H1 (cell line): ENCODE results near the gene SIGLEC11. TPM values are rescaled to one million over a fixed set of nuclear protein-coding genes. Genes with fewer than 3 reads are reported as not detected.

Source experiments
- CTCF ChIA-PET: fragments of 300-600 bp; sonication (Branson Sonifier 250); formaldehyde crosslinking; loops from one replicate; lab custom pipeline; 2021; ENCODE audit not compliant: partially characterized antibody; lab: Charles Lee
- POLR2A ChIA-PET: fragments of 300-600 bp; sonication (Branson Sonifier 250); formaldehyde crosslinking; loops from one replicate; lab custom pipeline; 2021; ENCODE audit warnings: inconsistent platforms; ENCODE audit not compliant: partially characterized antibody; lab: Charles Lee
- DNase-seq, 2 experiments: peaks; one replicate each; pipeline versions ENCODE4 v3.0.0 to v3.0.0-alpha.2; 2010 to 2022; ENCODE audit warnings: low spot score in 2 of 2, low read depth in 1 of 2, mixed read lengths in 1 of 2
- FAIRE-seq: peaks from 2 replicates; lab custom pipeline; 2011; peaks lifted over from hg19 to GRCh38; lab: Jason Lieb, UNC
- H2AFZ ChIP-seq: 2 replicates; pipeline ENCODE4 v1.8.1; 2012; ENCODE audit warnings: low read length, inconsistent platforms
- H2AK5ac ChIP-seq: 2 replicates; pipeline ENCODE4 v1.6.1; 2013; ENCODE audit warnings: low read depth, low read length
- H2BK120ac ChIP-seq: replicated peaks from 2 replicates; pipeline ENCODE3; 2013; ENCODE audit warnings: low read depth, low read length, inconsistent platforms
- H2BK12ac ChIP-seq: 2 replicates; pipeline ENCODE4 v1.6.1; 2013; ENCODE audit warnings: low read depth, low read length
- H2BK15ac ChIP-seq: 2 replicates; pipeline ENCODE4 v1.6.1; 2013; ENCODE audit warnings: low read length
- H2BK20ac ChIP-seq: 2 replicates; pipeline ENCODE4 v1.6.1; 2013; ENCODE audit warnings: low read length
- H2BK5ac ChIP-seq: 2 replicates; pipeline ENCODE4 v1.6.1; 2013; ENCODE audit warnings: low read depth, low read length
- H3K14ac ChIP-seq: 2 replicates; pipeline ENCODE4 v1.6.1; 2013; ENCODE audit warnings: inconsistent platforms; ENCODE audit not compliant: insufficient read length
- H3K18ac ChIP-seq: 2 replicates; pipeline ENCODE4 v1.6.1; 2013; ENCODE audit warnings: low read length; ENCODE audit errors: extremely low read depth
- H3K23ac ChIP-seq: 2 replicates; pipeline ENCODE4 v1.6.1; 2013; ENCODE audit warnings: inconsistent platforms; ENCODE audit not compliant: insufficient read length
- H3K23me2 ChIP-seq: 2 replicates; pipeline ENCODE4 v1.6.1; 2013; ENCODE audit warnings: low read depth, low read length
- H3K27ac ChIP-seq: 2 replicates; pipeline ENCODE4 v1.6.1; 2011; ENCODE audit warnings: low read depth, low read length, inconsistent platforms
- H3K27me3 ChIP-seq, 4 experiments: replicated peaks in 1 of 4; 1 replicate in 1 of 4; 2 replicates in 3 of 4; pipeline versions ENCODE4 v1.6.1 to v1.8.1; 2011 to 2013; ENCODE audit warnings: low read length in 3 of 4, mild to moderate bottlenecking in 3 of 4, inconsistent platforms in 2 of 4, mixed read lengths in 2 of 4, moderate library complexity in 1 of 4; ENCODE audit not compliant: control insufficient read depth in 3 of 4, insufficient read depth in 3 of 4; ENCODE audit errors: extremely low read depth in 1 of 4
- H3K36me3 ChIP-seq, 4 experiments: 2 replicates each; pipeline versions ENCODE4 v1.6.1 to v1.8.1; 2011 to 2013; ENCODE audit warnings: mild to moderate bottlenecking in 4 of 4, low read length in 3 of 4, moderate library complexity in 2 of 4, control low read depth in 1 of 4, inconsistent platforms in 1 of 4; ENCODE audit not compliant: insufficient read depth in 4 of 4, control insufficient read depth in 2 of 4
- H3K4ac ChIP-seq: replicated peaks from 2 replicates; pipeline ENCODE3; 2013; ENCODE audit warnings: low read length, low read depth, mixed read lengths, inconsistent platforms; ENCODE audit not compliant: insufficient read length
- H3K4me1 ChIP-seq, 4 experiments: replicated peaks in 1 of 4; 1 replicate in 1 of 4; 2 replicates in 3 of 4; pipeline versions ENCODE4 v1.6.1 to v1.8.1; 2011 to 2013; ENCODE audit warnings: low read length in 3 of 4, inconsistent platforms in 2 of 4, mixed read lengths in 1 of 4; ENCODE audit not compliant: insufficient read depth in 4 of 4, control insufficient read depth in 3 of 4
- H3K4me2 ChIP-seq, 2 experiments: 2 replicates each; pipeline versions ENCODE4 v1.6.1 to v1.8.1; 2011 to 2013; ENCODE audit warnings: low read depth in 2 of 2, low read length in 2 of 2, control low read depth in 1 of 2, inconsistent platforms in 1 of 2, mild to moderate bottlenecking in 1 of 2; ENCODE audit not compliant: insufficient read depth in 1 of 2
- H3K4me3 ChIP-seq, 4 experiments: fragments of 200-600, 300-600 bp in 1 of 4; sonication (generic), shearing (Covaris generic), sonication (Bioruptor Twin) in 1 of 4; 2 replicates each; pipeline versions ENCODE4 v1.5.1 to v1.8.1; 2011 to 2016; ENCODE audit warnings: low read length in 4 of 4, low read depth in 3 of 4, control low read depth in 2 of 4, inconsistent platforms in 2 of 4, mild to moderate bottlenecking in 2 of 4, mixed read lengths in 1 of 4, moderate library complexity in 1 of 4; ENCODE audit not compliant: insufficient read depth in 2 of 4; ENCODE audit errors: extremely low read depth in 1 of 4
- H3K56ac ChIP-seq: replicated peaks from 2 replicates; pipeline ENCODE3; 2013; ENCODE audit warnings: low read depth, mild to moderate bottlenecking, mixed read lengths, low read length, inconsistent platforms; ENCODE audit not compliant: insufficient read length
- H3K79me1 ChIP-seq: 2 replicates; pipeline ENCODE4 v1.6.1; 2013; ENCODE audit warnings: low read depth, low read length, control low read depth
- H3K79me2 ChIP-seq, 2 experiments: 2 replicates each; pipeline versions ENCODE4 v1.6.1 to v1.8.1; 2012 to 2013; ENCODE audit warnings: low read length in 2 of 2, mild to moderate bottlenecking in 2 of 2, inconsistent platforms in 1 of 2; ENCODE audit not compliant: insufficient read depth in 2 of 2, control insufficient read depth in 1 of 2
- H3K9ac ChIP-seq, 4 experiments: replicated peaks in 1 of 4; 1 replicate in 1 of 4; 2 replicates in 3 of 4; pipeline versions ENCODE4 v1.6.1 to v1.8.1; 2011 to 2013; ENCODE audit warnings: low read depth in 3 of 4, low read length in 3 of 4, control low read depth in 2 of 4, mild to moderate bottlenecking in 2 of 4, moderate library complexity in 2 of 4, inconsistent platforms in 1 of 4; ENCODE audit errors: extremely low read depth in 1 of 4
- H3K9me3 ChIP-seq, 2 experiments: 2 replicates each; pipeline versions ENCODE4 v1.6.1 to v1.8.1; 2012 to 2013; ENCODE audit warnings: mild to moderate bottlenecking in 2 of 2, moderate library complexity in 2 of 2, control low read depth in 1 of 2, inconsistent platforms in 1 of 2, low read depth in 1 of 2, low read length in 1 of 2, mixed read lengths in 1 of 2; ENCODE audit not compliant: insufficient read depth in 2 of 2
- H4K20me1 ChIP-seq, 2 experiments: replicated peaks in 1 of 2; 2 replicates each; pipeline versions ENCODE3 to v1.8.1; 2011 to 2013; ENCODE audit warnings: inconsistent platforms in 2 of 2, low read length in 2 of 2, mild to moderate bottlenecking in 1 of 2; ENCODE audit not compliant: insufficient read depth in 2 of 2, control insufficient read depth in 1 of 2
- H4K5ac ChIP-seq: 2 replicates; pipeline ENCODE4 v1.6.1; 2013; ENCODE audit warnings: low read length, low read depth, mixed read lengths, inconsistent platforms; ENCODE audit not compliant: insufficient read length
- H4K8ac ChIP-seq: 2 replicates; pipeline ENCODE4 v1.8.0; 2013; ENCODE audit warnings: mild to moderate bottlenecking, moderate library complexity, low read length, inconsistent platforms; ENCODE audit not compliant: insufficient read depth; ENCODE audit errors: extremely low read depth
- H4K91ac ChIP-seq: replicated peaks from 2 replicates; pipeline ENCODE3; 2013; ENCODE audit warnings: low read length, mixed read lengths, inconsistent platforms; ENCODE audit not compliant: insufficient read length
- CEBPB ChIP-seq: IDR thresholded peaks from 2 replicates; pipeline ENCODE4 v1.6.1; 2012; ENCODE audit warnings: low read depth, low read length
- CHD2 ChIP-seq: IDR thresholded peaks from 2 replicates; pipeline ENCODE4 v1.6.1; 2012; ENCODE audit warnings: low read length, improper control_type of control experiment
- KDM1A ChIP-seq: fragments of 200-600, 300-600 bp; sonication (generic); IDR thresholded peaks from 2 replicates; pipeline ENCODE4 v1.7.1; 2016; ENCODE audit warnings: mild to moderate bottlenecking, low read length, borderline replicate concordance
- MAFK ChIP-seq: IDR thresholded peaks from 2 replicates; pipeline ENCODE4 v1.6.1; 2012; ENCODE audit warnings: low read depth, mild to moderate bottlenecking, improper control_type of control experiment, low read length
- SAP30 ChIP-seq: fragments of 300-600 bp; sonication (generic); IDR thresholded peaks from 2 replicates; pipeline ENCODE4 v1.7.1; 2012; ENCODE audit warnings: low read length, moderate library complexity, mild to moderate bottlenecking, inconsistent platforms; ENCODE audit not compliant: insufficient read depth, insufficient replicate concordance
- SP2 ChIP-seq: IDR thresholded peaks from 2 replicates; pipeline ENCODE4 v1.6.1; 2012; ENCODE audit warnings: mild to moderate bottlenecking, low read length, inconsistent platforms
- SP4 ChIP-seq: IDR thresholded peaks from 2 replicates; pipeline ENCODE4 v1.6.1; 2012; ENCODE audit warnings: low read length, inconsistent platforms
- WGBS, 2 experiments: shearing (Covaris generic) in 1 of 2; methylation state at CpG; one replicate each; pipeline versions ENCODE4 v1.1.6 to v1.1.7; 2013 to 2015; ENCODE audit warnings: low lambda C conversion rate in 2 of 2, mixed read lengths in 2 of 2, inconsistent platforms in 1 of 2, low coverage in 1 of 2, missing lambda C conversion rate in 1 of 2; ENCODE audit not compliant: insufficient replicate concordance in 2 of 2, insufficient coverage in 1 of 2, insufficient read length in 1 of 2; ENCODE audit errors: extremely low coverage in 1 of 2, missing lambda C conversion rate in 1 of 2; 5-methylcytosine and 5-hydroxymethylcytosine counted together
- polyA plus RNA-seq, 7 experiments: library from polyadenylated mRNA; depleted of rRNA in 3 of 7; stranded (reverse) in 5 of 7; unstranded in 2 of 7; fragments of >200 nt in 5 of 7; fragments of 200-250 nt in 2 of 7; gene quantifications; 1 replicate in 5 of 7; 2 replicates in 1 of 7; 4 replicates in 1 of 7; pipeline versions ENCODE4 v1.2.1 to v1.2.3, GENCODE V29; 2011 to 2013; ENCODE audit warnings: missing spikeins in 2 of 7, mixed read lengths in 2 of 7
- total RNA-seq: library from RNA; stranded (reverse); fragmentation: NEBNext Ultra II Directional; extraction: Animal tissue kit (Norgen Biotek cat#: 25700); gene quantifications from 2 replicates; pipeline ENCODE4 v1.2.1, GENCODE V29; 2021

The SIGLEC11 gene
- total and polyA plus RNA-seq, 2 of the 8 experiments (the other 6 are each of a cell fraction or from before 2014, with no cell fraction given) = 0.18 TPM; not detected in 1

GRCh38 chr19:49954933-49955332 is 6.0 kb downstream of the SIGLEC11 start:
- H2BK15ac ChIP-seq = no peak overlapping the region
- H2BK120ac ChIP-seq = no peak overlapping the region
- H3K56ac ChIP-seq = no peak overlapping the region
- no peak overlapping the region for H2AK5ac ChIP-seq
- FAIRE-seq = no peak
- H3K4me2 ChIP-seq = no peak overlapping the region
- H2BK12ac ChIP-seq = no peak overlapping the region
- DNase-seq = no peak
- H2BK20ac ChIP-seq = no peak overlapping the region
- peaks cover 0 to 1% of the 10 kb centered on the region in 2 experiments for H4K20me1 ChIP-seq
- H2AFZ ChIP-seq = no peak overlapping the region
- H3K9ac ChIP-seq = no peak overlapping the region
- no peaks in the 10 kb centered on the region for H3K23me2 ChIP-seq
- H3K4ac ChIP-seq = no peak overlapping the region
- no peak overlapping the region for H3K4me3 ChIP-seq
- no peak overlapping the region for H3K14ac ChIP-seq
- peaks cover 0 to 17% (median 9%) of the 10 kb centered on the region in 4 experiments; a peak in 6 of 7 replicates for H3K4me1 ChIP-seq
- CTCF ChIA-PET = interaction anchor here (1.0 to 7.3 kb wide), 6 partner anchors 15 to 92 kb away, joined by 3 to 69 read pairs (median 8); no protein-coding TSS in a partner anchor
- no peaks in the 10 kb centered on the region for H3K79me1 ChIP-seq
- 85% methylated on average over 11 of the region's 11 CpGs; no CpG with 5 or more reads in 1 of the 2 experiments for WGBS, 2 experiments
- no peak overlapping the region for H3K23ac ChIP-seq
- H3K79me2 ChIP-seq = no peaks in the 10 kb centered on the region
- H3K27ac ChIP-seq = no peak overlapping the region
- peaks cover 0 to 3% of the 10 kb centered on the region in 2 experiments; a peak in 1 of 4 replicates for H3K9me3 ChIP-seq
- H4K8ac ChIP-seq = no peak overlapping the region
- H2BK5ac ChIP-seq = no peak overlapping the region
- no peaks in the 10 kb centered on the region for H3K27me3 ChIP-seq
- no peak overlapping the region for H3K18ac ChIP-seq
- no peak overlapping the region for H4K5ac ChIP-seq
- POLR2A ChIA-PET = interaction anchor here (1.2 to 2.1 kb wide), 2 partner anchors 22 to 26 kb away, joined by 4 to 10 read pairs; partner anchors contain the start of genes ATF5 and NUP62
- no peaks in the 10 kb centered on the region for H3K36me3 ChIP-seq
- H4K91ac ChIP-seq = no peak overlapping the region
- TF ChIP-seq SP4 (no peak), CEBPB (no peak), MAFK (no peak), SAP30 (no peak), CHD2 (no peak), KDM1A (no peak), SP2 (no peak)
